GM19043 (cell line): ENCODE results near the gene RB1.
"Not testable (repeated sequence)": the region's sequence is repeated elsewhere in the genome, so short reads cannot be mapped to it uniquely, and the experiment has no call there.

Experiments
- ATAC-seq: cut with Tn5 transposase; IDR thresholded peaks from one replicate; pipeline ENCODE4 v1.9.1; 2021; ENCODE audit warnings: low read depth; ENCODE audit not compliant: unreplicated experiment

The RB1 gene

GRCh38 chr13:48404952-48405351 lies 101.4 kb downstream of the RB1 start:
- ATAC-seq = no peak

DNA sequence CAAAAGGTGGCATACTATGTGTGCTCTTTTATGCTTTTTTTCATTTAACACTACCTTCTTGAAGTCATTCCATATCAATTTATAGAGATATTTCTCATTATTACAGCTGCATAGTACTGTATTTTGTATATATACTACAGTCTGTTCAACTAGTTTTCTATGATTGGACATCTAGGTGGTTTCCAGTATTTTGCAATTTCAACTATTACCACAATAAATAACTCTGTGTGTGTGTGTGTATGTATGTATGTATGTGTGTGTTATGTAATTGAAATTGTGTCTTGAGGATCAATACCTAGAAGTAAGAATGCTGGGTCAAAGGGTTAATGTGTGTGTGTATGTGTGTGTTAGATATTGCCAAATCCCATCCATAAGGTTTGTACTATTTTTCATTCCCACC lies 102.3 kb downstream of the RB1 start:
- ATAC-seq = no peak

DNA sequence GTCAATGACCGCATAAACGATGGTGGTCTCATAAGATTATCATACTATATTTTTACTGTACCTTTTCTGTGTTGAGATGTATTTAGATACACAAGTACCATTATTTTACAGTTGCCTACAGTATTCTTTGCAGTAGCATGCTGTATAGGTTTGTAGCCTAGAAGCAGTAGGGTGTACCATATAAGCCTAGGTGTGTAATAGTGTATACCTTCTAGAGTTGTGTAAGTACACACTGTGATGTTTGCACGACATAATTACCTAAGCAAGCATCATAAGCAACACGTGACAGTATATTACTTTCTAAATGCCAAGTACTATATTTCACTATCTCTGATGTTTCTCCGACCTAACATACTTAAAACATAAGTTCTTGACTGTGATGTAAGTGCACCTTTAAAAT lies 106.6 kb downstream of the RB1 start:
- no peak for ATAC-seq

DNA sequence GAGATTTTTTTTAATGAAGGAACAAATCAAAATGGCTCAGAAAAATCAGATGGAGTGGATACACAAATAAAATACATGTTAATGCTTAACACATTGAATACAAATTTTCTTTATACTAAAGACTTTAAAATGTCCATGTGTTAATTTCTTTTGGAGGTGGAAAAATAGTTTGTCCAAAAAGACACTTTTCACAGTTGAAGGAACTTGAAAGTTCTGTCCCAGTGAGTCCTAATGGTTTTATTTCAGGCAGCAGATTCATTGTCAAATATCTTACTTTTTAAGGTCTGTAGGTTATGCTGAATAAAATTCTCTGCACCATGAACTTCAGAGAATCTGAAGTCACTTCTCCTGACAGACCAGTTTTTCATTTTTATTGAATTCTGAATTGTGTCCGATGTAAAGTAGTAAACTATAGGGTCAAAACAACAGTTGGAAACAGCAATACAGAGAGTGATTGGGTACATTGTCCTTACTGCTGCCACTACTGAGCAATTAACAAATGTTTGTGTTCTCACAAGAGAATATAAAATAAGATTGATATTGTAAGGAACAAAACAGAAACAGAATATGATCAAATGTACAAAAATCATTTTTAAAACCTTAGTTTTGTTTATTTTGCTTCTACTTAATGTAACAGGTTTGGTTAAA lies 107.7 kb downstream of the RB1 start:
- no peak for ATAC-seq

DNA sequence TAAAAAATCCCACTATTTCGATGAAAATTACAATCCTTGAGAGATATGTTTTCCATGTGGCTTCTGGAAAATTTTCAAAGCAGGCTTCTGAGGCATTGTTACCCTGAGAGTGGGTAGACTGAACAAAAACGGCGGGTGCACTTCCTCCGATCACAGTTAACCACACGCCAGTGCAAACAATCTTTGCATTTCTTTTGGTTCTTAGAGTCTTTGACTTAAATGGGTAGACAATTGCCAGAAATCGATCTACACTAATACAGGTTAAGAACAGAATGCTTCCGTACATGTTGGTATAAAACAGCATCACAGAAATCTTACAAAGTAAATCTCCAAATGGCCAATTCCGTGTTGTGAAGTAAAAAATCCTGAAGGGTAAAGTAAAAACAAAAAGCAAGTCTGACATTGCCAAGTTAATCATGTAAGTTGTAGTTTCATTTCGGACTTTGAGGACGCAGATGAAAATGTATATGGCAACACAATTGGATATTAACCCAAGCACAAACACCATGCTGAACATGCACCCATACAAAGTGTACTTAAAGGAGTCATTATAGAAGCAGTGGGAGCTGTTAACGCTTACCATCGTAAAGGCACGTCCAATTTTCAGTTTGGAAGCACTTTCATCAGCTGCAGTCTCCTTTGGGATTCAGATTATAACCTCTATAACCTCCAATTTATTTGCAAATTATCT lies 108.4 kb downstream of the RB1 start:
- ATAC-seq = no peak

DNA sequence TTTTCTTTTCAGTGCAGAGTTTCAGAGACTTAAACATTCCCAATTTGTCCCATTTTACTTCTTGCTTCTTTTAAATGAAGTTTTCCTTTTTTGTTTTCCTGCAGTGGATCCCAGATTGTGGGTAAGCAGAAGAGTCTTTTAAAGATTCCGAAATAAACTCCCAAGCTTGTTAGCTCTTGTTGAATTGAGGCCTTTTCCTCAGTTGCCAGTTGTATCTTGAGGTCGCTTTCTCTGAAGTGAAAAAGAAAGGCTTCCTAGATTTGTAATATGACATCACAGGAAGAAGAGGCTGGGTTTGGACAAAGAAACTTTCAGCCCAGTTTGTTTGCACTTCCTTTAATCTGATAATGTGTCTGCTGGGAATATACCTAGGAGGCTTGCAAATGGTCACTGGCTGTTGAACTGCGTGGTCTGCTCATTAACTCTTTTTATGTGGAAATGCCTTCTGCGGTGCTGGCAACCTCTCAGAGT lies 109.4 kb downstream of the RB1 start, which contains the start of gene LPAR6:
Gene LPAR6 (minus strand): TSS at position 233 of the 471 bp plus-strand sequence. CDS start 690 bp downstream, outside the sequence.
- no peak for ATAC-seq

GRCh38 chr13:48414501-48414900 lies 111.0 kb downstream of the RB1 start:
- no peak for ATAC-seq

DNA sequence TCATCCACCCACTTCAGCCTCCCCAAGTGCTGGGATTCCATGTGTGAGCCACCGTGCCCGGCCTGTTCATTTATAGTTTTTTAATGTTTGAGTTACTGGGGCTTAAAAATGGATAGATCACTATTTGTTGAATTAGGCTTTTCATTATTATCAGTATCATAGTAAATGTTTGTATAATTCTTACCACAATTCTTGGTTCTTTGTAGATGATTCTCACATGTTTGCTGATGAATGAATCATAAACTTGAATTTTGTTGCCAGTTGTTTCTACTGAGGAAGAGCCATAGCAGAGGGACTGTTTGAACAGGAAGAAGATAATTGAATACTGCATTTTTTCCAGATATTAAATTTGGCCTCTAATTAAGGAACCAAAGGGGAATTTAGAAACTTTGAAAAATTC lies 112.0 kb downstream of the RB1 start:
- no peak for ATAC-seq

GRCh38 chr13:48422003-48422402 lies 118.5 kb downstream of the RB1 start:
- not testable (repeated sequence) for ATAC-seq

GRCh38 chr13:48424212-48424611 lies 120.7 kb downstream of the RB1 start:
- ATAC-seq = no peak

DNA sequence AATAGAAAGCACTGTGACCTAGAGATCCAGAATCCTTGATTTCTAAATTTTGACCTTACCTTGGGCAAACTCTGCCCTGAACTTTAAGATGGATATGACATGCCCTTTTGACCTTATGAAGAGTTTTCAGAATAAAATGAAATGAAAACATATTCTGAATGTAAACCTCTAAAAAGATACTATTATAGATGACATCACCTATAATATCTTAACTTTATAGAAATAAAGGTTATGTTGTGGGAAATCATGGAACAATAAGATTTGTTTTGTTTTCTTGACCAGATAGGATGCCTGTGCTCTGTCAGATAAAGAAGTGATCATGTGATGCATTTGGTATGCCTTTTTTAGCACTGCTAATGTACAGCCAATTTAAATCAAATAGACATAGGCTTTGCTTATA lies 122.5 kb downstream of the RB1 start:
- no peak for ATAC-seq

DNA sequence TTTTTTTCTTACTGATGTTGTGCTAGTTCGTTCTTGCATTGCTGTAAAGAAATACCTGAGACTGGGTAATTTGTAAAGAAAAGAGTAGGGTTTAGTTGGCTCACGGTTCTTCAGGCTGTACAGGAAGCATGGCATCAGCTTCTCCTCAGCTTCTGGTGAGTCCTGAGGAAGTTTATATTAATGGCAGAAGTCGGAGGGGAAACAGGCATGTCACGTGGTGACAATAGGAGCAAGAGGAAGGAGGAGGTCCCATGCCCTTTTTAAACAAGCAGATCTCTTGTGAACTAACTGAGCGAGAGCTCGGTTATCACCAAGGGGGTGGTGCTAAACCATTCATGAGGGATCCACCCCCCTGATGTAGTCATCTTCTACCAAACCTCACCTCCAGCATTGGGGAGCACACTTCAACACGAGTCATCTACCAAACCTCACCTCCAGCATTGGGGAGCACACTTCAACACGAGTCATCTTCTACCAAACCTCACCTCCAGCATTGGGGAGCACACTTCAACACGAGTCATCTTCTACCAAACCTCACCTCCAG lies 123.3 kb downstream of the RB1 start:
- ATAC-seq = not testable (repeated sequence)

DNA sequence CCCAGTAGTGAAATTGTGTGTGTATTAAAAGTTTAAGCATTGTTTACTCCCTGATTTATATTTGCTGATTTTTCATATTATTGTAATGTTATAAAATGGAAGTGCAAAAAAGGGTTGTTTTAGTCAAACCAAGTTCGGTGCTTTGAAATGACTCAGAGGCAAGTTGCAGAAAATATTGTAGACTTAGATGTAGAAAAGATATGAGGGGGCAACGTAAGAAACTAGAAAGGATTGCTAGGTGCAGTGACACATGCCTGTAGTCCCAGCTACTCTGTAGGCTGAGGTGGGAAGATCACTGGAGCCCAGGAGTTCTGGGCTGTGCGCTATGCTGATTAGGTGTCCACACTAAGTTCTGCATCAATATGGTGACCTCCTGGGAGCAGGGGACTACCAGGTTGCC lies 125.5 kb downstream of the RB1 start:
- ATAC-seq = no peak

- no peak for ATAC-seq
Observed at GRCh38 chr13:48429886-48430285, 126.3 kb downstream of the RB1 start.

GRCh38 chr13:48431431-48431830 lies 127.9 kb downstream of the RB1 start:
- ATAC-seq = no peak

- no peak for ATAC-seq
Observed at GRCh38 chr13:48431987-48432615, 128.6 kb downstream of the RB1 start.

DNA sequence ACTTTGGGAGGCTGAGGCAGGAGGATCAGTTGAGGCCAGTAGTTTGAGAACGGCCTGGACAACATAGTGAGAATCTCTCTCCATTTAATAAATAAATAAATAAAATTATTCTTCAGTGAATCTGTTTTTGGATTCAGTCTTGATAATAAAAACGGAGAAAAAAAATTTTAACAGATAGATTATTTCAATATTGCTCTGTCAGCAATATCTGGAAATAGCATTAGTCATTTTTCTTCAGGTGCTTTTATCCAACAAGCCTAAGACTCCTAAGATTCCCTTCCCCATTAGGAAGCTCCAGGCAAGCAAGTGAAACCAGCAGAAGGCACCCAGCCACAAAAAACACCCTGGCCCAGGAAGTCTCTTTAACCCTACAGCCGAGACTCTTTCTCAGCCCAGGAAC lies 130.6 kb downstream of the RB1 start:
- ATAC-seq = no peak

- no peak for ATAC-seq
Observed at GRCh38 chr13:48436661-48437288, 133.2 kb downstream of the RB1 start.

- no peak for ATAC-seq
Observed at GRCh38 chr13:48437371-48437770, 133.8 kb downstream of the RB1 start.

DNA sequence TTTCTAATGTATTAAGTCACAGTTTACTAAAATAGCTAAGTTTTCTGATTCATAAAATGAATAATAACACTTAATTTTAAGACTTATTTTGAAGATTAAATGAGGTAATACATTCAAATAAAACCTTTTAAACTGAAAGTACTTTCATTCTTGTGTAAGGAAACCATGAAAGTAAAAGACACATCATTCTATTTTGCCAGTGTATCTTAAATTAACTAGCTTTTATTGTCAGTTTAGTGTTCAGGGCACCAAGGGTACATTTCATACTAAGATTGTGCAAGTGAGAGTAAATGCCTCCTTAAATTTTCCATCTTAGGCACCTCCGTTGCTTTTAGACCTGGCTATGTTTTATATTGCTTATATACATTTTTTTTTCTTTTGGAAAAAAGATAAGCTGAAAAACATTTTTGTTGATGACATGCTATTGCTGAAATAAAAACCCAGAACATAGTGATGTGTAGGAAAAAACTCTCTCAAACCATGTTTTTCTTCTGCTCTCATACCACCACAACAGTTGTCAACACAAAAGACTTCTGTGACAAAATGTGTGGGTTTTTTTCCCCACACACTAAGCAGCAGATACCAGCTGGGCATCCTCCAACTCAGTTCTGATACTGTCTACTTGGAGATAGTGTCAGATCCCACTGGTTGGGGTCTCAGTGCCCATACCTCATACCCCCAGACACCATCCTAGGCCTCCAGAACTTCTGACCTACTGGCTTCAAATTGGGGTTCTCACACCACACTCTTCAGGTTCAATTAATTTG lies 140.1 kb downstream of the RB1 start:
- ATAC-seq = no peak
